CD4-positive, CD25-positive, alpha-beta regulatory T cell (primary cell): ENCODE results near the gene RTN4IP1. TPM values are rescaled to one million over a fixed set of nuclear protein-coding genes. Genes with fewer than 3 reads are reported as not detected.
"Not testable (repeated sequence)": the region's sequence is repeated elsewhere in the genome, so short reads cannot be mapped to it uniquely, and the experiment has no call there.

Experiments used
- ATAC-seq, 2 donors: fragments of 150-1000 bp; cut with Tn5 transposase; one replicate each; pipeline ENCODE4 v1.10.0; 2021; ENCODE audit warnings: low read depth in 2 of 2, moderate number of reproducible peaks in 2 of 2, moderate library complexity in 1 of 2
- DNase-seq, 3 donors: peaks; one replicate each; pipeline versions ENCODE4 v3.0.0 to v3.0.0-alpha.2; 2012 to 2022; ENCODE audit warnings: mixed read lengths in 1 of 3
- H3K27ac ChIP-seq: one replicate; pipeline ENCODE4 v1.7.0; 2013; ENCODE audit warnings: mild to moderate bottlenecking, low read length; ENCODE audit not compliant: insufficient read depth, poor library complexity, severe bottlenecking
- H3K27me3 ChIP-seq: one replicate; pipeline ENCODE4 v1.7.0; 2013; ENCODE audit warnings: low read length; ENCODE audit not compliant: control insufficient read depth, insufficient read depth
- H3K36me3 ChIP-seq: one replicate; pipeline ENCODE4 v1.7.0; 2013; ENCODE audit warnings: mild to moderate bottlenecking, low read length, moderate library complexity; ENCODE audit not compliant: control insufficient read depth, insufficient read depth
- H3K4me1 ChIP-seq: 2 replicates; pipeline ENCODE4 v1.7.0; 2013; ENCODE audit warnings: mild to moderate bottlenecking, low read length; ENCODE audit not compliant: insufficient read depth, control insufficient read depth, poor library complexity, severe bottlenecking
- H3K4me3 ChIP-seq: one replicate; pipeline ENCODE4 v1.7.0; 2013; ENCODE audit warnings: low read depth, mild to moderate bottlenecking, low read length, moderate library complexity
- H3K9me3 ChIP-seq, 2 experiments: 1 replicate in 1 of 2; 2 replicates in 1 of 2; pipeline ENCODE4 v1.7.0; 2013; ENCODE audit warnings: low read length in 2 of 2, mild to moderate bottlenecking in 1 of 2, moderate library complexity in 1 of 2; ENCODE audit not compliant: control insufficient read depth in 2 of 2
- H3K27ac Mint-ChIP-seq, 3 donors: one replicate each; pipeline ENCODE4 v1.8.0; 2020 to 2022; ENCODE audit warnings: mild to moderate bottlenecking in 3 of 3, mixed read lengths in 3 of 3, moderate library complexity in 2 of 3
- H3K27me3 Mint-ChIP-seq: one replicate; pipeline ENCODE4 v1.8.0; 2022; ENCODE audit warnings: mild to moderate bottlenecking, mixed read lengths
- H3K36me3 Mint-ChIP-seq: one replicate; pipeline ENCODE4 v1.8.0; 2020; ENCODE audit warnings: mixed read lengths
- H3K4me1 Mint-ChIP-seq, 4 donors: one replicate each; pipeline ENCODE4 v1.8.0; 2020 to 2022; ENCODE audit warnings: mixed read lengths in 4 of 4, mild to moderate bottlenecking in 1 of 4
- H3K4me3 Mint-ChIP-seq, 4 donors: one replicate each; pipeline ENCODE4 v1.8.0; 2020 to 2022; ENCODE audit warnings: mild to moderate bottlenecking in 4 of 4, mixed read lengths in 4 of 4, moderate library complexity in 3 of 4
- H3K9me3 Mint-ChIP-seq, 7 donors: one replicate each; pipeline ENCODE4 v1.8.0; 2020 to 2022; ENCODE audit warnings: mixed read lengths in 7 of 7, mild to moderate bottlenecking in 3 of 7, moderate library complexity in 2 of 7
- polyA plus RNA-seq, 4 donors: library from polyadenylated mRNA; unstranded; fragments of 300-500 nt; fragmentation: Illumina TruSeq; gene quantifications; one replicate each; pipeline ENCODE4 v1.2.3, GENCODE V29; 2021
- total RNA-seq: library from RNA; stranded (reverse); gene quantifications from one replicate; pipeline ENCODE4 v1.2.3, GENCODE V29; 2022

The RTN4IP1 gene
- total and polyA plus RNA-seq, 5 donors from 2014 or later = 5.9 to 13.8 (median 10.6) TPM

- Histone ChIP-seq H3K27ac (no peak overlapping the region), H3K27me3 (no peaks in the 10 kb centered on the region), H3K4me3 (no peak overlapping the region), H3K36me3 (peaks cover 73% of the 10 kb centered on the region), H3K4me1 (no peaks in the 10 kb centered on the region), H3K9me3 (no peaks in the 10 kb centered on the region)
- H3K4me3 Mint-ChIP-seq = no peak overlapping the region
- H3K9me3 Mint-ChIP-seq = peaks cover 0 to 4% (median 0%) of the 10 kb centered on the region in 7 donors
- no peak for DNase-seq
- H3K27ac Mint-ChIP-seq = no peak overlapping the region
- H3K27me3 Mint-ChIP-seq = no peaks in the 10 kb centered on the region
- H3K36me3 Mint-ChIP-seq = peaks cover 39% of the 10 kb centered on the region
- ATAC-seq = no peak
- H3K4me1 Mint-ChIP-seq = peaks cover 4 to 37% (median 14%) of the 10 kb centered on the region in 4 donors
These were observed 73.5 kb downstream of the RTN4IP1 start for GRCh38 chr6:106555767-106556166.

DNA sequence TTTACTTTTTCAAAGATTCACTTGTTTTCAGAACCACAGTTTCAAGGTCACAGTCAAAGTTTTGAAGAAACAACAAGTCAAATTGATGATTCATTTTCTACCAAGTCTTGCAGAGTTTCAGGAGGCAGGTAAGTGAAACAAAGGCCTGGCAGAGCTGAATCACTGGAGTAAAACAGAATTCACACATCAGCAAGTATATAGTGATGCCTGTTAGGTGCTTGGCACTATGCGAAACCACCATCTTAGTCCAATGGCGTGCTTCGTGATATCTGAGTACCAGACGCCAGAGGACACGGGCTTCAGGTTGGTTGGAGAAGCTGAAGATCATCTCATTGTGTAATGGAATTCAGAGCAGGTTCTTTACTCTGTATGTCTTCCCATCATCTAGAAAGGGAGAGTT, 75.9 kb downstream of the RTN4IP1 start:
- H3K27me3 Mint-ChIP-seq = no peaks in the 10 kb centered on the region
- peaks cover 50% of the 10 kb centered on the region for H3K36me3 Mint-ChIP-seq
- peaks cover 7 to 49% (median 20%) of the 10 kb centered on the region in 4 donors for H3K4me1 Mint-ChIP-seq
- Histone ChIP-seq H3K9me3 (no peaks in the 10 kb centered on the region), H3K36me3 (peaks cover 70% of the 10 kb centered on the region), H3K27me3 (no peaks in the 10 kb centered on the region), H3K27ac (no peak overlapping the region), H3K4me3 (no peak overlapping the region), H3K4me1 (no peaks in the 10 kb centered on the region)
- peak overlapping the region; percentile 10 to 80 (median 59) for H3K27ac Mint-ChIP-seq
- H3K9me3 Mint-ChIP-seq = peaks cover 0 to 4% (median 0%) of the 10 kb centered on the region in 7 donors
- ATAC-seq (no peak), DNase-seq (no peak)
- no peak overlapping the region for H3K4me3 Mint-ChIP-seq

- H3K4me1 Mint-ChIP-seq = peaks cover 24 to 54% (median 33%) of the 10 kb centered on the region in 4 donors
- Histone ChIP-seq H3K9me3 (no peaks in the 10 kb centered on the region), H3K27me3 (no peaks in the 10 kb centered on the region), H3K4me1 (no peaks in the 10 kb centered on the region), H3K27ac (no peak overlapping the region), H3K36me3 (peaks cover 81% of the 10 kb centered on the region), H3K4me3 (no peak overlapping the region)
- H3K4me3 Mint-ChIP-seq = no peak overlapping the region
- no peak for ATAC-seq
- no peaks in the 10 kb centered on the region for H3K27me3 Mint-ChIP-seq
- no peak for DNase-seq
- peaks cover 0 to 4% (median 0%) of the 10 kb centered on the region in 7 donors for H3K9me3 Mint-ChIP-seq
- peaks cover 63% of the 10 kb centered on the region for H3K36me3 Mint-ChIP-seq
- peak overlapping the region in 2 of 3 donors; percentile 22 to 51 for H3K27ac Mint-ChIP-seq
These were observed 78.1 kb downstream of the RTN4IP1 start for GRCh38 chr6:106551155-106551554.

GRCh38 chr6:106549521-106549920, 79.8 kb downstream of the RTN4IP1 start:
- ATAC-seq = no peak
- peaks cover 75% of the 10 kb centered on the region for H3K36me3 Mint-ChIP-seq
- peaks cover 85% of the 10 kb centered on the region for H3K36me3 ChIP-seq
- H3K27me3 ChIP-seq = no peaks in the 10 kb centered on the region
- peak overlapping the region; percentile 8 to 79 (median 76) for H3K27ac Mint-ChIP-seq
- no peak for DNase-seq
- H3K4me1 ChIP-seq = peaks cover 2% of the 10 kb centered on the region
- H3K27ac ChIP-seq = no peak overlapping the region
- H3K4me3 ChIP-seq = no peak overlapping the region
- H3K9me3 Mint-ChIP-seq = peaks cover 0 to 4% (median 0%) of the 10 kb centered on the region in 7 donors
- no peaks in the 10 kb centered on the region for H3K27me3 Mint-ChIP-seq
- no peaks in the 10 kb centered on the region for H3K9me3 ChIP-seq
- H3K4me1 Mint-ChIP-seq = peaks cover 29 to 55% (median 43%) of the 10 kb centered on the region in 4 donors
- H3K4me3 Mint-ChIP-seq = no peak overlapping the region

GRCh38 chr6:106548926-106549455, 80.3 kb downstream of the RTN4IP1 start:
- not testable (repeated sequence) for H3K27me3 ChIP-seq, H3K4me3 Mint-ChIP-seq, H3K9me3 ChIP-seq, ATAC-seq, DNase-seq, H3K9me3 Mint-ChIP-seq, H3K27ac ChIP-seq, H3K4me1 ChIP-seq, H3K4me3 ChIP-seq, H3K27me3 Mint-ChIP-seq
- peaks cover 85% of the 10 kb centered on the region for H3K36me3 ChIP-seq
- H3K27ac Mint-ChIP-seq = peak overlapping the region in 1 of 3 donors; percentile 8
- peaks cover 78% of the 10 kb centered on the region for H3K36me3 Mint-ChIP-seq
- peaks cover 33 to 61% (median 47%) of the 10 kb centered on the region in 4 donors for H3K4me1 Mint-ChIP-seq

GRCh38 chr6:106547601-106548453, 81.5 kb downstream of the RTN4IP1 start:
- Histone ChIP-seq H3K9me3 (no peaks in the 10 kb centered on the region), H3K4me1 (peaks cover 2% of the 10 kb centered on the region), H3K4me3 (no peak overlapping the region), H3K27ac (peak overlapping the region; percentile 24), H3K36me3 (peaks cover 84% of the 10 kb centered on the region), H3K27me3 (no peaks in the 10 kb centered on the region)
- DNase-seq = peak in 2 of 3 donors; percentile 11 to 35
- Mint-ChIP-seq H3K4me1 (peaks cover 37 to 57% (median 45%) of the 10 kb centered on the region in 4 donors), H3K36me3 (peaks cover 73% of the 10 kb centered on the region), H3K27ac (peak overlapping the region; percentile 71 to 89 (median 77)), H3K4me3 (no peak overlapping the region), H3K9me3 (peaks cover 0 to 4% (median 0%) of the 10 kb centered on the region in 7 donors), H3K27me3 (no peaks in the 10 kb centered on the region)
- ATAC-seq = peak; percentile 45 to 49

- DNase-seq (no peak), ATAC-seq (peak; percentile 34 to 41)
- Histone ChIP-seq H3K27me3 (no peaks in the 10 kb centered on the region), H3K36me3 (peaks cover 80% of the 10 kb centered on the region), H3K27ac (peak overlapping the region; percentile 24), H3K9me3 (no peaks in the 10 kb centered on the region), H3K4me1 (peaks cover 2% of the 10 kb centered on the region), H3K4me3 (no peak overlapping the region)
- Mint-ChIP-seq H3K4me3 (peak overlapping the region in 1 of 4 donors; percentile 26), H3K27ac (peak overlapping the region; percentile 39 to 77 (median 69)), H3K36me3 (peaks cover 69% of the 10 kb centered on the region), H3K4me1 (peaks cover 37 to 54% (median 42%) of the 10 kb centered on the region in 4 donors), H3K27me3 (no peaks in the 10 kb centered on the region), H3K9me3 (peaks cover 0 to 4% (median 0%) of the 10 kb centered on the region in 7 donors)
These were observed 82.4 kb downstream of the RTN4IP1 start for GRCh38 chr6:106546691-106547414.
